PC-9 (cell line): Measurements from ENCODE around the gene ATP1A3.
A peak's percentile ranks its signal among the peaks of the same experiment; 100 is the strongest.

Source experiments
- EZH2 ChIP-seq: fragments of 200-600 bp; sonication (generic); IDR thresholded peaks from 2 replicates; pipeline ENCODE4 v1.8.0; 2017; ENCODE audit warnings: antibody characterized with exemption, low read depth
- TF ChIP-seq, protein P1 (sequence below): fragments of 200-600 bp; sonication (generic); conservative IDR thresholded peaks from 2 replicates; pipeline ENCODE4 v1.6.1; 2017; ENCODE audit warnings: mixed run types, antibody characterized with exemption, mild to moderate bottlenecking, moderate library complexity

DNA sequence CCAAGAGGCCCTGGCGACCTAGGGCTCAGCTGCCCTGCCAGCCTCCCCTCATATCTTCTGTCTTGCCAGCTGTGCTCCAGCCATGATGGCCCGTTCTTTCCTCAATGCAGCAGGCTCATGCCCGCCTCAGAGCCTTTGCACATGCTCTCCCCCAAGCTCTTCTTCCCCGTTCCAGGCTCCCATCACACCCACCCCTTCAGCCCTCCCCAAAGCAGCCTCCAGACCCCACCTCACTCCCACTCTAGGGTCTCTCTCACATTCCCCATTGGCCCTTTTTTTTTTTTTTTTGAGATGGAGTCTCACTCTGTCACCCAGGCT lies 29.9 kb upstream of the ATP1A3 start:
- TF ChIP-seq, protein P1, sequence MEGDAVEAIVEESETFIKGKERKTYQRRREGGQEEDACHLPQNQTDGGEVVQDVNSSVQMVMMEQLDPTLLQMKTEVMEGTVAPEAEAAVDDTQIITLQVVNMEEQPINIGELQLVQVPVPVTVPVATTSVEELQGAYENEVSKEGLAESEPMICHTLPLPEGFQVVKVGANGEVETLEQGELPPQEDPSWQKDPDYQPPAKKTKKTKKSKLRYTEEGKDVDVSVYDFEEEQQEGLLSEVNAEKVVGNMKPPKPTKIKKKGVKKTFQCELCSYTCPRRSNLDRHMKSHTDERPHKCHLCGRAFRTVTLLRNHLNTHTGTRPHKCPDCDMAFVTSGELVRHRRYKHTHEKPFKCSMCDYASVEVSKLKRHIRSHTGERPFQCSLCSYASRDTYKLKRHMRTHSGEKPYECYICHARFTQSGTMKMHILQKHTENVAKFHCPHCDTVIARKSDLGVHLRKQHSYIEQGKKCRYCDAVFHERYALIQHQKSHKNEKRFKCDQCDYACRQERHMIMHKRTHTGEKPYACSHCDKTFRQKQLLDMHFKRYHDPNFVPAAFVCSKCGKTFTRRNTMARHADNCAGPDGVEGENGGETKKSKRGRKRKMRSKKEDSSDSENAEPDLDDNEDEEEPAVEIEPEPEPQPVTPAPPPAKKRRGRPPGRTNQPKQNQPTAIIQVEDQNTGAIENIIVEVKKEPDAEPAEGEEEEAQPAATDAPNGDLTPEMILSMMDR = 0 out of 2 replicates have a peak, but pooled peaks have one; percentile 20
- no peak for TF ChIP-seq EZH2
